Stimulated activated CD4-positive, alpha-beta T cell treated with anti-CD3 and anti-CD28 coated beads, Interleukin-12 subunit alpha, Interleukin-12 subunit beta, amount 100 ng/mL, for 48 hours (primary cell): ENCODE measurements around the gene HRCT1.
A peak's percentile ranks its signal among the peaks of the same experiment; 100 is the strongest.
"Not testable (repeated sequence)": the region's sequence is repeated elsewhere in the genome, so short reads cannot be mapped to it uniquely, and the experiment has no call there.

Experiments
- DNase-seq, 3 donors: peaks; one replicate each; pipeline ENCODE4 v3.0.0-alpha.2; 2020; ENCODE audit warnings: low read depth in 2 of 3, low spot score in 1 of 3

The HRCT1 gene

DNA sequence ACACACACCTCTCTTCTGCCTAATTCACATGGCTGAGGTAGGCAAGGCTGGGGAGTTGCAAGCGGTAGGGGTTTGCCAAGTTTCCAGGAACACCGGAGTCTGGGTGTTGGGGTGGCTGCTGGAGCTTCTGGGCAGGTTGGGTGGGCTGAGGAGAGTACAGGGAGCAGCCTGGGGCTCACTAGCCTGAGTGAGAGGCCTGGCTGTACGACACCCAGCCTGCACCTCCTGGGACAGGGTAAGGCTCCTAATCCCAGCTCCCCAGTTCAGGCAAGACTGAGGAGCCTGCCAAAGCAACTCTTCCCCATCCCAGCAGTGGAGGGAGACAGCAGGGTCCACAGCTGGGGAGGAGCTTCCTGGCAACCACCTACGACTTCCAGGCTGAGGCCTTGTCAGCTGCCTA lies 11.3 kb downstream of the HRCT1 start:
- DNase-seq: no peak

DNA sequence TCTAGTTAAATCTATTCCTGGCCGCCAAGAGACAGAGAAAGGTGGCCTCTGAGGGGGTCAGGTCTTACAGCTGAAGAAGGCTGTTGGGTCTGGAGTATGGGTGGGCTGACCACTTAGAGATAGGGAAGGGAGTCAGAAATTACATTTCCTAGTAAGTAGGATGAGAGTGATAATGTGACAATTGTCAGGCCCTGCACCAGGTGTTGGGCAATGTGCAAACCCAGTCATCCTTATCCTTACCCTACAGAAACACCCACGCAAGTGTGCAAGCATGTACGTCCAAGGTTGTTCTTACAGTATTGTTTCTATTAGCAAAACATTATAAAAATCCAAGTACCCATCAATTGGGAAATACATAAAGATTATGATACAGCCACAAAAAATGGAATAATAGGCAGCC lies 12.8 kb downstream of the HRCT1 start:
- DNase-seq: no peak

DNA sequence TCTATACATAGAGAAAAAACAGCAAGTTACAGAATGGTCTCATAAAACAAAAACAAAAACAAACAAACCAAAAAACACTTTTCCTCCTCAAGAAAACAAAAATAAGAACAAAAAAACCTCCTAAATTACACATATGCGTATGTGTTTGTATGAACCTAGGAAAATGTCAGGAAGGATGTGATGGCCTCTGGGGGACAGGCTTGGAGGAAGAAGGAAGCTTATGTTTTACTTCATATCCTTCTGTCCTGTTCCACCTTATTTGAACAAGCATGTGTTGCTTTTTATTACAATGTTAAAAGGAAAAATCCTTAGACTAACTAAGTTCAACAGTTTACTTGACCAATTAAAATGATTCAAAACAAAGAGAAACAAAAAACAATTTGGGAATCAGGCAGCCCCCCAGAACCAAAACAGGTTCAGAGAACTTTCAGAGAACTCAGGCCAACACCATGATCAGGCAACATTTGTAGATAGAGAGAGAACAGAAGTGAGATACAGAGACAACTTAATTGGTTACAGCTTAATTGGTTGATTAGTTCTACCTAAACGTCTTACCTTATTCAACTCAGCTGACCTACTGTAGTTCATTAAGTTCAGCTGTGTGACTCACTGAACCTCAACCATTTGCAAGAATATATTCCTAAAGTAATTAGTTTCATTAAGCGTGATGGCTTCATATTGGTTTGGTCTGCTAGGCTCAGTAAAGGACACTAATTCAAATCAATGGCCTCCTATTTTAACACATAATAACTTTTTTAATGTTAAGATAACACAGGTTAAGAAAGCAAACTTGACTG lies 13.4 kb downstream of the HRCT1 start:
- no peak for DNase-seq

DNA sequence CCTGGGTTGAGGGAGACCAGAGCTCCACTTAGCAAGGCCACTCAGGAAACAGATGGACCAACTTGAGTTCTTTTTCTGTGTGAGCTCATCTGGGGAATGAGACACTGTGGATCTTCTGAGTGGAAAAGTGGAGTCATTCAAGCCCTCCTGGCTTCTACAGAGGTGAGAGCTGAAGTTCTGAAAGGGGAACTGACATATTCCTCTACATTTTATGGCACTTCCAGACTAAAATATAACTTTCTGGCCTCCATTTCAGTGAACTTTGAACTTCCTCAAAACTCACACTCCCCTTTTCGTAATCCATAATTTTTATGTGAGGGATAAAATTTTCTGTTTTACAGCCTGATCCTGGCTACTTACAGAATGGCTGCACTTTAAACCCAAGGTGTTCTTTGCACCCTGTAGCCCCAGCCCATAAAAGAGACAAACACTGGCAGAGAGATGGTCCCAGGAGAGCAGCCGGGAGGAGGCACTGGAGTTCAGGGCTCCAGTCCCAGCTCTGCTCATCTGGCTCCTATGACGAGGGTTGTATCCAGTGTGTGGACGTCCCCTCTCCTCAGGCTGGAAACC lies 14.1 kb downstream of the HRCT1 start:
- DNase-seq: no peak

DNA sequence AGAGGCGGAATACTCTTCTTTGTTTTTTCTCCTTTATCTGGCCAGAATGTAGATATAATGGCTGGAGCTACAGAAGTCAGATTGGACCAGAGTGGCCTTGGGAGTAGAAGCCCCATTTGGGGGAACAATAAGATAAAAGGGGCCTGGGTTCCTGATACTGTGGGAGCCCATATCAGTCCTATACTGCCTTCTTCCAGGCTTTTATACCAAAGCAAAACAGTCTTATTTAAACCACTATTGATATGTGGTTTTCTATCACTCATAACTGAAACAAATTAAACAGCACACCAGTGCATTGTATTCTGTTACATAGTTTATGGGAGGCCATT lies 17.6 kb downstream of the HRCT1 start:
- no peak for DNase-seq

DNA sequence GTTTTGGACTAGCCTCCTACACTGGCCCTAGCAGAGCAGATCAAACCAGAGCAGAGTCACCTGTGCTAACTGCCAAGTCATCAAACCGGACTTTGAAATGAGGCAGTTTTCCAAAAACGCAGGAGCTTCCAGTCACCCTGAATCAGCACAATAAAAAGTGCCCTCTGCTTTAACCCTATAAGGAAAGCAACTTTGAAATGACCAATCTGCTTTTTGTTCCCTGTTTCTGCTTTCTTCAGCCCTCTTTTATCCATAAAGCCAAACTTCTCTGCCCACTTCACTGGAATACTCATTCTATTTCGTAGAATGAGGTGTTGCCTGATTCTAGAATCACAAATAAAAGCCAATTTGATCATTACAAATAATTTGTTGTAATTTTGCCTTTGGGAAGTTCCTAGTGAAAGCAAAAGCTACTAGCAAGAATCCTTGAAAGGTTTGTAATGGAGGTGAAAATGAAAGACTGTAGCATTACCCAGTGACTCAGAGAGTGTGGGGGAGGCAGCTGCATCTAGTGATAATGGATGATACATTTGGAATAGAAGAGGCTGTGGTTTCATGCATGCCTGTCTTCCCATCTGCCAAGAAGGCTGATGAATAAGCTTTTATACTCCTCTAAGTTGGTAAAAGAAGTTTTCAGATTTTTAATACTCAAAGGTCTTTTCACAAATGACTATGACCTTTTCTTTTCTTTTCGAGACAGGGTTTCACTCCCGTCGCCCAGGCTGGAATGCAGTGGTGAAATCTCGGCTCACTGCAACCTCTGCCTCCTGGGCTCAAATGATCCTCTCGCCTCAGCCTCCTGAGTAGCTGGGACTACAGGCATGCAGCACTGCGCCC lies 18.1 kb downstream of the HRCT1 start:
- peak; percentile 37 to 38 (median 38) for DNase-seq

DNA sequence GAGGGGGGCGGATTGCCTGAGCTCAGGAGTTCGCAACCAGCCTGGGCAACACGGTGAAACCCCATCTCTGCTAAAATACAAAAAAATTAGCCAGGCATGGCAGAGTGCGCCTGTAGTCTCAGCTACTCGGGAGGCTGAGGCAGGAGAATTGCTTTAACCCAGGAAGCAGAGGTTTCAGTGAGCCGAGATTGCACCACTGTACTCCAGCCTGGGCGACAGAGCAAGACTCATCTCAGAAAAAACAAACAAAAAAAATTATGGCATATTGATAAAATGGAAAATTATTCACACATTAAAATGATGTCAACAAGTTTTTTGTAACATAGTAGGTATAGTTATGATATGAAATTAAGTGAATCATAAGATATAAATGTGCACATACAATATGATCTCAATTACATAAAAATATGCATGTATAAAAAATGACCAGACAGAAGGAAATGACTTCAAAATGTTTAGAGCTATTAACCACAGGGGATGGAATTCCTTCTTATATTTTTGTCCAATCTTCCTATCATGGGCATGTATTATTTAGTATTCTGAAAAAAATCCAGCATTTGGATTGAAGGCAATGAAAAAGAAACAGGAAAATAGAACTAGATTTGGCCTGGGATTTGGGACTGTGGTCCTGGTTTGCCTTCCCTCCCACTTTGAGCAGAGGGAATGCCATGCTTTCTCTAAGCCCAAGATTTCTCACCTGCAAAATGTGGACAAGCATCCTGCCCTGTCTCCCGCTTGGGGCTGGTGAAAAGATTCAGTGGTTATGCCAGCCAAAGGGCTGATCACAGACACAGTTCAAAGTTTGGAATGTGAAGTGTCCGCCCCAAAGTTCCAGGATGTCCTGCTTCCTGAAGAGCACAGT lies 22.8 kb downstream of the HRCT1 start:
- no peak for DNase-seq

DNA sequence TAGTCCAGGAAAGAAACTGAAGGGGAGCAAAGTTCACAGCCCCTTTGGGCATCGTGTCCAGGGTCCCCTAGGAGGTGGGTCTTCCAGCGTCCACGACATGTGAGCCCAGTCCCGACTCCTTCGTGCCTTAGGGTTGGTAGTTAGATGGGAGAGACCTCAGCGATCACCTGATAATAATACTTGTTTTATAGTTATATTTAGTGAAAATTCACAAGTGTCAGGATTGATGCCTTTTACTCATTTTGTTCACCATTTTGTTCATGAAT lies 23.4 kb downstream of the HRCT1 start:
- DNase-seq: no peak

DNA sequence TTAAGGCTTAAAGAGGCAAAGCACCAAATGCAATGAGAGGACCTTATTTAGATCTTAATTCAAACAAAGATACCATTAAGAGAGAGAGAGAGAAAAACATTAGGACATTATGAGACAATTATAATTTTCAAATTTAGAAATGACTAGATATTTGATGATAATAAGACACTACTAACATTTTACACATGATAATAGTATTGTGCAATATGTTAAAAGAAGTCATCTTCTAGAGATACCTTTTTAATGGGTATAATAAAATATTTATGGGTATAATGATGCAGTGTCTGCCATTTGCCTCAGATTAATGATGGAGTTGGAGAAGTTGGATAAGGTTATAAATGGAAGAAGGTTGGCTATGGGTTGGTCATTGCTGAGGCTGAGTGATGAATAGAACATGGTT lies 24.5 kb downstream of the HRCT1 start:
- no peak for DNase-seq

DNA sequence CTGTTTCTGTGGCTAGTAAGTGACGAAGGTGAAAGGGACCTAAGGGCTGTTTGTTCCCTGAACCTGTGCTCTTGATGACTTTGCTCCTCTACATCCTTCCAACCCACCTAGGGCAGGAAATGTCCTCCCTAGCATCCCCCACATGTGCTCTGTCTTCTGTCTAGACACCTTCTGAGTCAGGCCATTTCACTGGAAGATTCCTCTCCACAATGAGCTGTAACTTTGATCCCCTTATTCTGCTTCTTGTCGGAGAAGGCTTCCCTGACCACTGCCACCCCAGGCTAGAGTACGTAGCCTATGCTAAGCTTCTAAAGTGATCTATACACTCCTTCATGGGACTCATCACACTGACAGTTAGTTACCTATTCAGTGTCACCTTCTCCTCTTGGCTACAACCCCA lies 25.0 kb downstream of the HRCT1 start:
- DNase-seq: no peak

DNA sequence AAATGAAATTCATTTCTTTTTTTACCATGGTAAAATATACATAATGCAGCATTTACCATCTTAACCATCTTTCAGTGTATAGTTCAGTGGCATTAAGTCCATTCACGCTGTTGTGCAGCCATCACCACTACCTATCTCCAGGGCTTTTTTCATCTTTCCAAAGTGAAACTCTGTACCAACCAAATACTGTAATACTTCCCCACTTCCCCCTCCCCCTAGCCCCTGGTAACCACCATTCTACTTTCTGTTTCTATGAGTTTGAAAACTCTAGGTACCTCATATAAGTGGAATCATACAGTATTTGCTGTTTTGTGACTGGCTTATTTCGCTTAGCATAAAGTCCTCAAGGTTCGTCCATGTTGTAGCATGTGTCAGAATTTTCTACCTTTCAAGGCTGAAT lies 26.7 kb downstream of the HRCT1 start:
- DNase-seq: no peak

DNA sequence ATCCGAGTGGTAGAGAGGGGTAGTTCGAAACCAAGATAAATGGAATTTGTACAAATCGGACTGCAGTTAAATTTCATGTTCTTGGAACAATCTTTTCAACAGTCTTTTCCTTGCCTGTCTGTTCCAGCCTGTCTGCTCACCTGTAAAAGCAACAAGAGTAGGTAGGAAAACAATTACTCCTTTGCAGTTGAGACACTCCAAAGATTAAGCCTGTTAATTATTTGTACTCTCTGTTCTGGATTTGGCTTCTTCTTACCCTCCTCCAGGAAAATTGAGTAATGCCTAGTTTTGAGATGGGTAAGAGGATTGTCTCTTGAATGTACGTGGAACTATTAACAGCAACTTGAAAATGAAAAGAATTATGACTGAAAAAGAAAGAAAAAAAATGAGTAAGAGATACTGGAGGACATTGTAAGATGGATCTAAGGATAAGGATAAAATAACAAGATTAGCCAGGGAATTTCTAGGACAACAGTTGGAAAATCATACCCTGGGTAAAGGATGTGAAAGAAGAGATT lies 27.6 kb downstream of the HRCT1 start:
- DNase-seq: no peak

DNA sequence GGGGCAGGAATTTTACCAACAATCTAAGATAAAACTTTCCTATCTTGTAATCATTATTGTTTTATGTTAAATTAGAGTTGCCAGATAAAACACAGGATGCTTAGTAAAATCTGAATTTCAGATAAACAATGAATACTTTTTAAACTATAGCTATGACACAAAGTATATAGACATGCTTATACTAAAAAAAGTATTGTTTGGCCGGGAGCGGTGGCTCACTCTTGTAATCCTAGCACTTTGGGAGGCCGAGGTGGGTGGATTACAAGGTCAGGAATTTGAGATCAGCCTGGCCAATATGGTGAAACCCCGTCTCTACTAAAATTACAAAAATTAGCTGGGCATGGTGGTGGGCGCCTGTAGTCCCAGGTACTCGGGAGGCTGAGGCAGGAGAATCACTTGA lies 28.1 kb downstream of the HRCT1 start:
- not testable (repeated sequence) for DNase-seq

DNA sequence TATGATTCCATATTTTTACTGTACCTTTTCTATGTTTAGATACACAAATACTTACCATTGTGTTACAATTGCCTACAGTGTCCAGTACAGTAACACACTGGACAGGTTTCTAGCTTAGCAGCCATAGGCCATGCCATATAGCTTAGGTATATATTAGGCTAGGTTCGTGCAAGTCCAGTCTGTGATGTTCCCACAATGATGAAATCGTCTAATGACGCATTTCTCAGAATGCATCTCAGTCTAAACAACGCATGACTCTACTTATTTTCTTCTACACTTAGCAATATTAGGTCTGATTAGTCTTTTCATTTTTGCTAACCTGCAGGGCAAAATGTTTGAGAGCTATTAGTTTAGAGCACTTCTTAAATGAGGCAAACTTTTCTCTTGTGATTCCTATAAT lies 29.3 kb downstream of the HRCT1 start:
- no peak for DNase-seq

DNA sequence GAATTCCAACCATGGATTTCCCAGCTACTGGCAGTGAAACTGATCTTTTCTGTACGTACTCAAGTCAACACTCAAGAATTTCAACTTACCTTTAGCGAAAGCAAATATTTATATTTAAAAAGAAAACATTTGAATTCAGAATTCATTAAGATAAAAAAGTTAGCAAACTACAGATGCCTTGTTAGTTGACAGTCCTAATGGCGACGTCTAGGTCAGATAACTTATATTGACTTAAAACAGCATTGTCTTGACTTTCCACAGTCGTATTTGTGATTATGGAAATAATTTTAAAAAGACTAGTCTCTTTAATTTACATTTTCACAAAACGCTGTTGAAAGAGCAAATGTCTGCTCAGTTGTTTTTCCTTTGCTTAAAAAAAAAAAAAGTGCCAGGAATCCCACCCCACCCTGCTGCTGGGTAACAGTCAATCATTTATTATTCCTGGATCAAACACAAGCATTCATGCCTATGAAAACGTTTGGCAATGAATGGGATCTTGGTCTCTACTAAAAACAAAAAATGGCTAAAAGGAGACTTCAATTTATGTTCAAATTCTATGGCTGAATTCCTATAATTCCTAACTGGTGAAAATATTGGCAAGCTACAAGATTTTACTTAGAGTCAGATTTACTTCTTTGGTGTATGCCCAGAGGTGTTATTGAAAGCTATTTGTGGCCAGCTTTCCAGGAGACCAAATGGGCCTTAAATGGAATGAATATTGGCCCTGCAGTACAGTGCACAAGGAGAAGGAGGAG lies 29.9 kb downstream of the HRCT1 start:
- DNase-seq: no peak

DNA sequence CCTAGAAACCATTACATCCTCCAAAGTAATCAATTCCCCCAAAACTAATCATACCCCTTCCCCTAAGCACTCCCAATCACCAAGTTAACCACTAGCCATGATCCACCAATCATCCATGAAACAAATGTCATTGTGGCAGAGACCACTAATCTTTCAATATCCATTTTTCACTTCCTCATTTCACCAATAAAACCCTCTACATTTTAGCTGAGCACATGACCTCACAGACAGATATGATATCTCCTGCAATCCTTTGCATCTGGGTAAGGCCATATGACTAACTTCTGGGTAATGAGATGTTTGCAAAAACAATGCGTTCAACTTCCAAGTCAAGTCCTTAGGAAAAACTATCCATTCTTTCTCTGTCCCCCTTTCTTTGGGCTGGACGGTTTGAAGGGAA lies 31.2 kb downstream of the HRCT1 start:
- no peak for DNase-seq

DNA sequence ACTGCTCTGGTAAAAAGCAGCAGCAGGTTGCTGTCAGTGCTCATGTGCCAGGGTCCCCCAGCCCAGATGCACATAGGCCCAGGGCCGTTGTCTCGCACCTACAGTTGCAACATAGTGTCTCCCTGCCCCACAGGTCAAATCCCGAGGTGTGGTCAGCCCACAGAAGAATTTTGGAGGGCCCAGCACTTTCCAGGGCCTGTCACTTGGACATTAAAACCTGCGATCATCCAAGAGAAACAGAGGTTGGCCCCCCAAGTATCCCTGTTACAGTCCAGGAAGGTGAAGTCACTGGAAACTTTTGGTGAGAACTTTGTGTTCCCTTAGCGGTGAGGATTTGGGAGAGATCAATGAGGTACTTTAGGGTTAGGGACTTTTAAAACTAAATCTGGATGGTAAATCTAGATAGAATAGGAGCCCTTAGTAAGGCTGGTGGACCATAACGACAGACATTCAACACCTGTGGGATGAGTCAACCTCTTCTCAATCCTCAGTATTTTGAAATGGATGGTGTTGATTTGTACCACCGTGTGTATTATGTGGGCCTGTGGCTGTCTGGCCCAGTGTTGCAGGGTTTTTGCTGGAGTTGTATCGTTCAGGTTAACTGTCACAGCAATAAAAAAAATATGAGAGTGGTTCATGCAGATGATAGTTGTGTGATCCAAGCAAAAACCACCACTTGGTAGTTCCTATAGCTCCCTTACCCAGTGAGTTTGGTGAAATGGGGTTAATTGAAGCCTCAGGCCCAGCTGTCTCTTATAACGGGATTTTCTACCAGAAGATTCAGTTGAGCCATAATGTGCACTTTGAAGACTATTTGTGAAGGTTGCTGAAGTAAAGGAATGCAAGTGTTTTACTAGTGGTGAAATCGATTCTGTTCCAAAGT lies 32.7 kb downstream of the HRCT1 start:
- DNase-seq: no peak

DNA sequence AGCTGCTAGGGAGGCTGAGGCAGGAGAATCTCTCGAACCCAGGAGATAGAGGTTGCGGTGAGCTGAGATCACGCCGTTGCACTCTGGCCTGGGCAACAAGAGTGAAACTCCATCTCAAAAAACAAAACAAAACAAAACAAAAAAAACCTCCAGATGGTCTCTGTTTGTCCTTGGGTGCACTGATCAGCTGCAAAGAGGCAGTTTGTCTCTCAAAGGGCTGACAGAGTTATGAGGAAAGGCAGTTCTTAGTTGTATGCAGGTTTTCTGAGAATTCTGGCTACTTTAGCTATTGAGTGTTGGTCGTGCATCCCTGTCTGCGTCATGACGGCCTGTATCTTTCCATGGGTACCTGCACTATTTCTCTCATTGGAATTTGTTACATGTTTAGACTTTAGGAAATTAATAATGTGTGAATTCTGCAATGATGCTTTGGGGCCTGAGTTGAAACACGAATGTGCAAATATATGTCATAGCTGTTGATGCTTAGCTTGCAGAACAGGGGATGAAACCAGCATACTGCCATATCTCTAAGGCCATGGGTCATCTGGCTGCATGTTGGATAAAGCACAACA lies 33.8 kb downstream of the HRCT1 start:
- DNase-seq: no peak
